Activated effector memory CD4-positive, alpha-beta T cell treated with anti-CD3 and anti-CD28 coated beads, Interleukin-2, amount 50 U/mL, for 16 hours (primary cell): ENCODE data around the gene BOK.

Source experiments
- DNase-seq: peaks from one replicate; pipeline ENCODE4 v3.0.0-alpha.2; 2020

BOK gene

GRCh38 chr2:241607162-241607885 is 48.8 kb downstream of the BOK start:
- no peak for DNase-seq

GRCh38 chr2:241608881-241609280 is 50.3 kb downstream of the BOK start:
- no peak for DNase-seq

- peak; percentile 96 for DNase-seq
Observed at GRCh38 chr2:241609859-241610793, 51.6 kb downstream of the BOK start.

GRCh38 chr2:241611062-241611461 is 52.5 kb downstream of the BOK start:
- DNase-seq: no peak

DNA sequence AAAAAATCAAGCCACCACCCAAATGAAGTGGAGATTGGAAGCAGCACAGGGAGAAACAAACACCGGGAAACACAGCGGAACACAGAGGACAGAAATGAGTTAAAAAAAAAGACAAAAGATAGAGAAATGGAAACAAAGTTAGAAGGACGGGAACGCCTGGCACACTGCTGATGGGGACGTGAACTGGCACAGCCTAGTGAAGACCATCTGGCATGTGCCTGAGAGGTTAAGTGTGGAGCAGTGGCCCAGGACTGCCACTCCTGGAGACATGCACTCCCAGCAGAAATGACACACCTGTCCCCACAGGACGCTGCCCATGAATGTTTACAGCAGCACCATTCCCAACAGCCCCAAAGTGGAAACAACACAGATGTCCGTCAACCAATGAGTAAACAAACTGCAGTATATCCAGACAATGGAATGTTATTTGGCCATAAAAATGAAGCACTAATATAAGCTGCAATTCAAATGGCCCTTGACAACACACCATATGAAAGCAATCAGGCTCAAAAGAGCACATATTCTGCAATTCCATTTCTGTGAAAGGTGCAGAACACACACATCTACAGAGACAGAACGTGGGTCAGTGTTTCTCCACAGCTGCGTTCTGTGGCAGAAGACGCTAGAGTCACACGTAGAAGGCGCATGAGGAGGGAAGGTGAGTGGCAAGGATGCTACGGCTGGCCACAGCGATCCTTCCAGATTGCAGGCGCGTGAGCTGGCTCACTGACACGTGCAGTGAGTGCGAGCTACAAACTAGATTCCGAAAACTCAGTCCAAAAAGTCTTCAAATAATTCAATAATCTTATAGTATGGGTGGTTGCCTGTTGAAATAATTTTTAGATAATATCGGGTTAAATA is 53.8 kb downstream of the BOK start:
- DNase-seq: no peak

- DNase-seq: no peak
Observed at GRCh38 chr2:241613017-241613780, 54.7 kb downstream of the BOK start.

GRCh38 chr2:241615041-241615440 is 56.5 kb downstream of the BOK start:
- no peak for DNase-seq

- DNase-seq: no peak
Observed at GRCh38 chr2:241615522-241616052, 57.0 kb downstream of the BOK start.

- no peak for DNase-seq
Observed at GRCh38 chr2:241616168-241617125, 57.9 kb downstream of the BOK start.

DNA sequence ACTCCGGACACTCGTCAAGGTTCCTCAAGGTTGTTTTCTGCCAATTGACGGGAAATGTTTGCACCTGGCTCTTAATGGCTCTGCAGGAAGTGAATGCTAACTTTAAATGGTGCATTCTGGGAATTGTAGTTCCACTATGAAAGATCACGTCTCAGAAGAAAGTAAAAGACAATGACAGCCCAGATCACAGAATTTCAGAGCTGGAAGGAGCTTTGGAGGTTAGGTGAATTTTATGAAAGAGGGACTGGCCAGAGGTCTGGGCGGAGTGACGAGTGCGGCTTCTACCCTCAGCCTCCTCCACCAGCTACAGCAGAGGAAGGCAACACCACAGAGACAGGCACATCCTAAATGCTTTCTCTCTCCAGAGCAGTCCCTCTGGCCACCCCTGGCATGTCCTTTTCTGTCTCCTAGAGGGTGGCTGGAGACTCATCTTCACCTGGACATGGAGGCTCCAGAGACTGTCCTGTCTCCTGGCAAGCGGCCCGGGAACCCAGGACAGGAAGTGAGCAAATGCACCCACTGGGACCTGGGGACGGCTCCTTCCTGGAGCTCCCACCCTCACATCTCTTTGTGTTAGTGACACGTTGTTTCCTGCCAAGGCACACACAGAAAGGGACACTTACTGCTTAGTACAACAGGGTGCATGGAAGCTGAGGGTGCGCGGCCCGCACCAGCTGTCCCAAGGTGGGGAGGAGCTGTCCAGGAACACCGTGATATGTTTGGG is 59.0 kb downstream of the BOK start:
- DNase-seq: peak; percentile 76

DNA sequence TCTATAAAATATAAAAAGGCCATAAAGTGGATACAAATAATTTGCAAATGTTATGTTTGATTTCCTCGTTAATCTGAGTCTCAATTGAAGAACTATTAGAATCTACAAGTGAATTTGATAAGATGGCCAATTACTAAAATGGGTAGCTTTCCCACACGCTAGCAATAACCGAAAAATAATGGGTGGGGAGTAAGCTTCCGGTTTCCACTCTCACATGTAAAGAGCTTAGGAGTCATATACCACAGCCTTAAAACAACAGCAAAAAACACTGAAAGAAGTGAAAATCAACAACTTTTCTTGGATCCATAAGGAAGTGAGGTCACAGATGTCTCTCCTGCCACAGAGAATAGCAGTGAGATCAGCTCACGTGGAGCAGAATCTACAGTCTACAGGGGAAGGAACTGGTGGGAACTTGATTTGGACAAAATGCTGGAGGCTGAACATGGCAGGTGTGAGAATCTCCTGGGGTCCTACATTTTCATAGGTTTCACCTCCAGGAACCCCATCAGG is 59.8 kb downstream of the BOK start:
- no peak for DNase-seq

DNA sequence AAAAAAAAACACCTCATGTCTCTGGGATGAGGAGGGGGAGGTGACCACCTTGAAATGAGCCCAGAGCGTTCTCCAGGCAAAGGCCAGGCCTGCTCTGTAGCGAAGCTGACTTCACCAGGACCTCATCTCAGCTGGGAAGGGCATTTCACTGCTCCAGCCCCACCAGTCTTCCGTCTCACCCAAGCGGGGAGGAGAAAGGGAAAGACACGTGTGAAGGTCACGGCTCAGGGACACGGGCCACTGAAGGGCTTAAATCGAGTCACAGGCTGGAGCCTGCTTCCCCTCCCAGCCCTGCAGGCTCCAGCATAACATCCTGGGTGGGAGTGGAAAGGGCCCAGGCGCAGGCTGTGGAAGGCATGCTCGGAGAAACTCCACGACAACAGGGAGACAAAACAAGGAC is 60.3 kb downstream of the BOK start:
- DNase-seq: no peak

DNA sequence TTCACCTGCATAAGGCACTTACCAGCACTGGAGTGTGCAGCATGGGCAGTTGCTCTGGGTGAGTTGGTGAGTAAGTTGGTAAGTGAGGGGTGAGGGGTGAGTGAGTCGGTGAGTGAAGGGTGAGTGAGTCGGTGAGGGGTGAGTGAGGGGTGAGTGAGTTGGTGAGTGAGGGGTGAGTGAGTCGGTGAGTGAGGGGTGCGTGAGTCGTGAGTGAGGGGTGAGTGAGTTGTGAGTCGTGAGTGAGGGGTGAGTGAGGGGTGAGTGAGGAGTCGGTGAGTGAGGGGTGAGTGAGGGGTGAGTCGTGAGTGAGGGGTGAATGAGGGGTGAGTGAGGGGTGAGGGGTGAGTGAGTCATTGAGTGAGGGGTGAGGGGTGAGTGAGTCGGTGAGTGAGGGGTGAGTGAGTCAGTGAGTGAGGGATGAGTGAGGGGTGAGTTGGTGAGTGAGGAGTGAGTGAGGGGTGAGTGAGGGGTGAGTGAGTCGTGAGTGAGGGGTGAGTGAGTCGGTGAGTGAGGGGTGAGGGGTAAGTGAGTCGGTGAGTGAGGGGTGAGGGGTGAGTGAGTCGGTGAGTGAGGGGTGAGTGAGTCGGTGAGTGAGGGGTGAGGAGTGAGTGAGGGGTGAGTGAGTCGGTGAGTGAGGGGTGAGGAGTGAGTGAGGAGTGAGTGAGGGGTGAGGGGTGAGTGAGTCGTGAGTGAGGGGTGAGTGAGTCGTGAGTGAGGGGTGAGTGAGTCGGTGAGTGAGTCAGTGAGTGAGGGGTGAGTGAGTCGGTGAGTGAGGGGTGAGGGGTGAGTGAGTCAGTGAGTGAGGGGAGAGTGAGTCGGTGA is 61.3 kb downstream of the BOK start:
- no peak for DNase-seq

DNA sequence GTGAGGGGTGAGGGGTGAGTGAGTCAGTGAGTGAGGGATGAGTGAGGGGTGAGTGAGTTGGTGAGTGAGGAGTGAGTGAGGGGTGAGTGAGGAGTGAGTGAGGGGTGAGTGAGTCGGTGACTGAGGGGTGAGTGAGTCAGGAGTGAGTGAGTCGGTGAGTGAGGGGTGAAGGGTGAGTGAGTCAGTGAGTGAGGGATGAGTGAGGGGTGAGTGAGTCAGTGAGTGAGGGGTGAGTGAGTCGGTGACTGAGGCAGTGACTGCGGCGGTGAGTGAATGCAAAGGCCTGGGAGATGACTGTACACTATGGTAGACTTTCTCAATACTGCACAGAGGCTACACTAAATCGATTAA is 61.8 kb downstream of the BOK start:
- peak; percentile 82 for DNase-seq
